ENCODE measurements around the gene EOMES.

DNA sequence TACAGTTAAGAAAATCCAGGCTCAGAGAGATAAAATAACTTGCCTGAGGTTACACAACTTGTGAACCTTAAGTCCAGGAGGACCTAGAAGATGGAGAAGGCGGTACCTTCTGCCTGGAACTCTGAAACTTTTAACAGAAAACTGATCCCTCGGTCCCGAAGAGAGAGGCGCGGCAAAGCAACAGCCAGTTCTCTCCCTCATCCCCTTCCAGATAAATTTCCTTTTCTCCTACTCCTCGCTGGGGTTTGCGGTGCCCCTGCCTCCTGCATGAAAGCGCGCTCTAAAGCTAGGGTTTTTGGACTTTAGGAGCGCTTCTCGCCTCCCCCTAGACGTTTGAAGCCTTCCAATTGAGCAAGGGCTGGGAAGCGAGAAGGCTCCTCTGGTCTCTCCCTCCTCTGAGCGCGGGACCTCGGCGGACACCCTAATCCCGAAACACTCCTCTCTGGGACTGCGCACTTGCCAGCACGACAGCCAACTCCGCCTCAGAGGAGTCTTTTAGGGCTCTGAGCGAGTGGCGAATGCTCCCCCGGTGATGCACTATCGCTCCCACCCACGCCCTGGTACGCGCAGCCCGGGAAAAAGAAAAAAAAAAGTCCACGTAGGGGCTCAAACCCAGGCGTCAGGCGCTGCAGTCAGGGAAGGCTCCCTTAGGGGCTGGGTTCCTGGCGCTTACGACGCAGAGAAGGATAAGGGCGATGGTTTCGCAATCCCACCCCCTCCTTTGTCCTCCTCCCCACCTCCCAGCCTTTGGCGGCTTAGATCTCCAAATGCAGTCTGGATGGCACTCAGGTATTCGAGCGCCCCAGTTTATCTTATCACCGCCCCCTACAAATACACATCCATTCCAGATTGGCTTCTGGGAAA is 7.9 kb upstream of the EOMES start:
- TF ChIP-seq, protein P1, sequence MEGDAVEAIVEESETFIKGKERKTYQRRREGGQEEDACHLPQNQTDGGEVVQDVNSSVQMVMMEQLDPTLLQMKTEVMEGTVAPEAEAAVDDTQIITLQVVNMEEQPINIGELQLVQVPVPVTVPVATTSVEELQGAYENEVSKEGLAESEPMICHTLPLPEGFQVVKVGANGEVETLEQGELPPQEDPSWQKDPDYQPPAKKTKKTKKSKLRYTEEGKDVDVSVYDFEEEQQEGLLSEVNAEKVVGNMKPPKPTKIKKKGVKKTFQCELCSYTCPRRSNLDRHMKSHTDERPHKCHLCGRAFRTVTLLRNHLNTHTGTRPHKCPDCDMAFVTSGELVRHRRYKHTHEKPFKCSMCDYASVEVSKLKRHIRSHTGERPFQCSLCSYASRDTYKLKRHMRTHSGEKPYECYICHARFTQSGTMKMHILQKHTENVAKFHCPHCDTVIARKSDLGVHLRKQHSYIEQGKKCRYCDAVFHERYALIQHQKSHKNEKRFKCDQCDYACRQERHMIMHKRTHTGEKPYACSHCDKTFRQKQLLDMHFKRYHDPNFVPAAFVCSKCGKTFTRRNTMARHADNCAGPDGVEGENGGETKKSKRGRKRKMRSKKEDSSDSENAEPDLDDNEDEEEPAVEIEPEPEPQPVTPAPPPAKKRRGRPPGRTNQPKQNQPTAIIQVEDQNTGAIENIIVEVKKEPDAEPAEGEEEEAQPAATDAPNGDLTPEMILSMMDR (IDR thresholded peaks at IDR 0.05): no peak
- no peak for TF ChIP-seq POLR2A (IDR thresholded peaks at IDR 0.05)
